Eye (tissue), 1 donor: ENCODE data around the gene KRT25.

Experiments used
- DNase-seq: peaks from one replicate; pipeline ENCODE4 v3.0.0-alpha.2; 2015

Gene KRT25, protein sequence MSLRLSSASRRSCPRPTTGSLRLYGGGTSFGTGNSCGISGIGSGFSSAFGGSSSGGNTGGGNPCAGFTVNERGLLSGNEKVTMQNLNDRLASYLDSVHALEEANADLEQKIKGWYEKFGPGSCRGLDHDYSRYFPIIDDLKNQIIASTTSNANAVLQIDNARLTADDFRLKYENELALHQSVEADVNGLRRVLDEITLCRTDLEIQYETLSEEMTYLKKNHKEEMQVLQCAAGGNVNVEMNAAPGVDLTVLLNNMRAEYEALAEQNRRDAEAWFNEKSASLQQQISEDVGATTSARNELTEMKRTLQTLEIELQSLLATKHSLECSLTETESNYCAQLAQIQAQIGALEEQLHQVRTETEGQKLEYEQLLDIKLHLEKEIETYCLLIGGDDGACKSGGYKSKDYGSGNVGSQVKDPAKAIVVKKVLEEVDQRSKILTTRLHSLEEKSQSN

DNA sequence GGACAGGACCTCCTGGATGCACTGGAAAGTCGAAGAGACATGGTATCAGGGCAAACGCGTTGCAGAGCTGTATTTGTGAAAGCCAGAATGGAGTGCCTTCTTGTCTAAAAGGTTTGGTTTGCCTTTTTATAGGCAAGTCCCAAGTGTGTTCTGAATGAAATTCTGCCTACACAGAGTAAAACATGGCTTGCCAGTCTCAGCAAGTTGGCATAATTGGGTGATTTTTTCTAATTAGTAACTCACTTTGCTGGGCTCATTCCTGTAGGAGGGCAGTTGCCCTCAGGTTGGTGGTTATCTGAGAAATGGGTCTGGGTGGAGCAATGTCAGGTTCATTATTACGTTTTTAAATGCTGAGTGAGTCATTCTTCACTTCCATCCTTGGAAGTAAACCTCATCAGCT, at the start of gene KRT25:
KRT25 (minus strand) TSS at position 101 of the 400 bp plus-strand sequence; CDS start at position 41, 60 bp downstream.
- DNase-seq, result no peak

DNA sequence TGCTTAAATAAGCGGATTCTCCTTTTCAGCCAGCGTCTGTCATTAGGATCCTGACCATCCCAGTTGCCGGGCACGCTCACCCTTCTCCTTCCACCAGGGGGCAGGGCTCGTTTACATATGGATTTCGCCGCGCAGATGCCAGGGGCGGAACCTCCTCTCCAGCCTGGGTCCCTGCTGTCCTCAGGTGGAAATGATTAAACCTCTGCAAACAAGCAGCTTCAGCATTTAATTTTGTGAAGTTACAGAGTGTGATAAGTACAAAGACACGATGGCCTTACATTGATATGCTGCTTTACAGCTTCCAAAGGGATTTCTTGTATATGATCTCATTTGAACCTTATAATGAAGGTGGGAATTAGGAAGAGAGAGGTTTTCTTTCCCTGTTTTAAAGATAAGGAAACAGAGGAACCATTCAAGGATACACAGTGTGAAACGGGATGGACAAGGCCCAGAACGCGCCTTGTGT, 48.5 kb upstream of the KRT25 start:
- DNase-seq, result peak; percentile 93

DNA sequence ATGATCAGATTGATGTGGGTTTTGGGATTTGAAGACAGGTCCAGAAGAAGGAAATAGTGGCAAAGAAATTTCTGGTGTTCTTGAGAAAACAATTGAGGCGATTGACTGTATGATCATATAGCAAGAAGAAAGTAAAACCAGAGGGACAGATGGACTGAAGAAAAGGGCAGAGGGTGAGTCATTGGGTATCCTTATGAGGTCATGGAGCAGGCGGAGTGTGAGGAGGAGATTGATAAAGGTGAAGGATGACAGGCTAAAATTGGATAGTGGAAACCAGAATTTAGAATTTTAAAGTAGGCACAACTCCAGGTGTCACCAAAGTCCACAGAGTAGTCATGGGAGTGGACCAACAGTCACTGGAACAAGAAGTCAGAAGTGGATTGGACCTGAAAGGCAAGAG, 46.0 kb upstream of the KRT25 start:
- no peak for DNase-seq

DNA sequence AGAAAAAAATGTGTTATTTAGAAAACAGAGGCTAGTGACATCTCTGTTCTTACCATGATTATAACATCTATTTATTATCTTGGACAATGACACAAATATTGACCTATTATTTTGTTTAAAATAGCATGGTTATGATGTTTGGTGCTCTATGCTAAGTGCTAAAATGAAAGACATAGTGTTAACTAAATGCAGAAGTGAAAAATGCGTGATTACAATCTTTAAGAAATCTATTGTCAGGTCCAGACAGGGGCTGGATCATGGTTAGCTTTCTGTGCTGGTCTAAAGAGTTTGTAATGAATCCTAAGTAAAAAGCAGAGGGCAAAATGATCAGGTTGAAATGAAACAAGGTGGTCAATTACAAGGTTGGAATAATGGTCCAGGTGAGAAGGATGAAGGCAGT, 45.2 kb upstream of the KRT25 start:
- no peak for DNase-seq

DNA sequence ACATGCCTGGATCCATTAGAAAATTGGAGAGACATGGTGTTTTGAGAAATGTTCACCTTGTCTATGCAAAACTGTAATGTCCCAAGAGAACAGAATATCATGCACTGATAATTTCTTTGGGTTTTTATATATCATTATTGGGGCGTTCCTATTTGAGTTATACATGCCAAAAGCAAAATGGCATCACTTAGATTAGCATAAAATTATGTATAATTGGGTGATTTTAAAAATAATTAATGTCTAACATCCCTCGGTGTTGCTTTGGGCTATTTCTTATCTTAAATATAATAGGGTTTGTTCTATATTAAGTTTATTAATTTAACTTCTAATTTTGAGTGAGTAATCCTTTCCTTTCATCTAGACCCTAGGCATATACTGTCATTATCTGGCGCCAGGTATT, 44.7 kb upstream of the KRT25 start, which contains the start of gene KRT28:
KRT28 (minus strand) TSS at position 101 of the 400 bp plus-strand sequence; CDS start at position 35, 66 bp downstream.
- DNase-seq, result no peak

DNA sequence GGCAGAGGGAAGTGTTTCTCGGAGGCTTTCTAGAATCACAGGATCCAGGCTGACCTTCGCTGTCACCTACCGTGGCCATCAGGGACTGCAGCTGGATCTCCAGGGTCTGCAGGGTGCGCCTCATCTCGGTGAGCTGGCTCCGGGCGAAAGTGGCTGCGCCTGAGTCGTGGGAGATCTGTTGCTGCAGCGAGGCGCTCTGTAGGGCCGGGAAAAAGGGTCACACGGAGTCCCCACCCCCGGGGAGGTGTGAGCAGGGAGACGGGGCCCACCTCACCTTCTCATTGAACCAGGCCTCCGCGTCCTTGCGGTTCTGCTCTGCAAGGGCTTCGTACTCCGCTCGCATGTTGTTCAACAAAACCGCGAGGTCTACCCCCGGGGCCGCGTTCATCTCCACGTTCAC, 41.7 kb upstream of the KRT25 start:
- DNase-seq, result no peak

DNA sequence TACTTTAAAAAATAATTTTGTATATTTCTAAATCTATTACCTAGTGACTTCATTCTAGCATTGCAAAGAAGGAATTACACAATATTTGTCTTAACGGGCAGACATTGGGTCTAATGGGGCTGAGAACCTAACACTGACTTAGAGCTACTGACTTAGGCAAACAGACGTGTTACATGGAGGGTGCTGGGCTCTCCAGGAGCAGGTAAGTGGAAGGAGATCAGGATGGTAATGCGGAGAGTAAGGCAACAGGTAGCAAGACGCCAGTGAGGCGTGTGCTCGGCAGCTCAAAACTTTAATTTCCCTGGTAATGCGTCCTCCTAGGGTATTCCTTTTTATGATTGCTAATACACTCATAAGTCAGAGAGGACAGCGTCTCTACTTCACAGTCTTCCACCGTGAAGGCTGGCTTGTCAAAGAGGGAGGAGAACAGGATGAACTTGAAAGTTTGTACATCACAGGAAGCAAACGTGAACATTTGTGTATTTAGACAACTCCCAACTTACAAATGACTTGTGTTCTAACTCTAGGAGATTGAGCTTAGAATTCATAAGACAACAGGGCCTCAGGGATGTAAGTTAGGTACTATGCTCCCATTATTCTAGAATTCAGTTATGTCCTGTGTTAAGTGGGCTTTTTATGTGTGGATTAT, 40.0 kb upstream of the KRT25 start:
- DNase-seq, result no peak

DNA sequence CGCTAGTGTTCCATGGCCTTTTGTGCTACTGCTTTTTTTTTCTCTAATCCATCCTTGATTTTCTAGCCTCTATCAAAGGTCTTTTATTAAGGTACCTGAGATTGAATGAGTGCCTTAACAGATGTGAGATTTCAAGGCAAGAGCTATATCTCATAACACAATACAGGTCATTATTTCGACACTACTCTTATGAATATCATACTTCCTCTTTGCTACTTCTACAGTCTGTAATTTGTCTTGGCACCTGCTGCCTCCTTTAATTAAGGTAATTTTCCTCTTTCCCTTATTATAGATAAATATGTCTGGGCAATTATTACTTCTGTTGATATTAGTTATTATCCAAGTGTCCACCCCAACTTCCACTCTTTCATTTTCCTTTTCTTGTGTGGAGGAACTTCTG, 39.3 kb upstream of the KRT25 start:
- no peak for DNase-seq

DNA sequence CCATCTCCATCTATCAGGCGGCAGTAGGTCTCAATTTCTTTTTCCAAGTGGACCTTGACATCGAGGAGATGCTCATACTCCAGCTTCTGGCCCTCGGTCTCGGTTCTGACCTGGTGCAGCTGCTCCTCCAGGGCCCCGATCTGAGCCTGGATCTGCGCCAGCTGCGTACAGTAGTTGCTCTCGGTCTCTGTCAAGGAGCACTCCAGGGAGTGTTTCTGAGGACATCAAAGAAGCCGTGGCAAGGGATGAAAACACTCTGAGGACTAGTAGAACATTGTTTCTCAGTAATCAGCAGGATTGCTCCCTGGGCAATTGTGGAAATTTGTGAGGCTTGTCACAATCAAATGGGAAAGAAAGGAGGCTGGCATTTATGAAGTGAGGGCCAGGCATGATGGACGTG, 38.7 kb upstream of the KRT25 start:
- DNase-seq, result no peak

DNA sequence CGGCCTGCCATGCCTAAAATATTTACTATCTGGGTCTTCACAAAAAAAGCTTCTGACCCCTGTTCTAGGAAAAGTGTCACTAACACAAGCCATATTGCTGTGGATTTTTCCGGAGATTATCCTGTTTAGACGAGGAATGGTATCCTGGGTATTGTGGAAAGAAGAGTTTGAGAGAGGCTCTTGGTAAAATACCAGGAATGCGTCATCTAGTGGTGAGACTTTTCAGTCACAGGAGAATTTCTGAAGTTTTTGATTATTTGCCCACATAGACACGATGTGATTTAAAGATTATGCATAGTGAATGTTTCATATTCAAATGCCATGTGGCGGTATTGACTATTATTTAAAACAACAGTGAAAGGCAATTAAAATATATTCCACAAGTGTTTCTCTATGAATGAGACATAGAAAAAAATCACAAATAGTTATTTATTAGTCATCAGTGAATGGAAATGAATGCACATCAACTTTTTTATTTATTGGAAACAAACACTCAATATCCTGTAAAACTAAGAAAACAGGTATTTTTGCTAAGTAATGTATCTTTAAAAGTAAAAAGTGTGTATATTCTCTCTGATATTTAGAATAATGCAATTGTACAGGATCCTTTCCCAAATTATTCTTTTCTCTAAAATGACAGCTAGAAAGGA, 36.8 kb upstream of the KRT25 start:
- peak; percentile 76 for DNase-seq

DNA sequence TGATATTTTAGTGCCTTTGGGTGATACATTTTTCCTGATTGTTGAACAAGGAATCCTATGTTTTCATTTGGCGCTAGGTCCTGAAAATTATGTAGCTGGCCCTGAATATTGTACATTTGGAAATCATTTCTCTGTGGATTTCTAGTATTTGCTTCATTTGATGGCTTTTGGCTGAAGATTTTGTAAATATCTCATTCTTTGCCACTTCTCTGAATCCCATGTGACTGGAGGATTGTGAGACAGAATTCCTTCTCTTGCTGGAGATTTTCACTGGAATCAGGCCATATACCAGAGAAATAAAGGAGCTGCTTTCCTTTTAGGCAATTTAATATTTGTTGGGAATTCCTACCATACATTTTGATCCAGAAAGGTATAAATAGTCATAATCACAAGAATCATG, 36.0 kb upstream of the KRT25 start:
- peak; percentile 63 for DNase-seq

DNA sequence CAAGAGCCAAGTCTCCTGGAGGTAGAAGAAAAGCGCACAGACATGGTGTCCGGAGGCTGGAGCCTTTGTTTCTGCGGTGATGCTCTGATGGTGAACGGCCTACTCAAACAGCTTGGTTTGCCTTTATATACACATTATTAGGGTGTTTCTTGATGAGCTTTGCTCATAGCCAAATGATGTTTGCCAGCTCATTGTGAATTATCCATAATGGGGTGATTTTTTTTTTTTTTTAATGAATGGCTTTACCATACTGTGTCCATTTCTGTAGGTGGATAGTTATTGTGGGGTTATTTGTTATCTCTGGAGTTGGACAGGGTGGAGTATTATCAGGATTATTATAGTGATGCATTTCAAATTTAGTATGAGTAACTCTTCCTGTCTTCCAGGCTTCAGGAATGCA, 27.3 kb upstream of the KRT25 start, which contains the start of gene KRT27:
KRT27 (minus strand) TSS at position 101 of the 400 bp plus-strand sequence; CDS start at position 44, 57 bp downstream.
- DNase-seq, result no peak

DNA sequence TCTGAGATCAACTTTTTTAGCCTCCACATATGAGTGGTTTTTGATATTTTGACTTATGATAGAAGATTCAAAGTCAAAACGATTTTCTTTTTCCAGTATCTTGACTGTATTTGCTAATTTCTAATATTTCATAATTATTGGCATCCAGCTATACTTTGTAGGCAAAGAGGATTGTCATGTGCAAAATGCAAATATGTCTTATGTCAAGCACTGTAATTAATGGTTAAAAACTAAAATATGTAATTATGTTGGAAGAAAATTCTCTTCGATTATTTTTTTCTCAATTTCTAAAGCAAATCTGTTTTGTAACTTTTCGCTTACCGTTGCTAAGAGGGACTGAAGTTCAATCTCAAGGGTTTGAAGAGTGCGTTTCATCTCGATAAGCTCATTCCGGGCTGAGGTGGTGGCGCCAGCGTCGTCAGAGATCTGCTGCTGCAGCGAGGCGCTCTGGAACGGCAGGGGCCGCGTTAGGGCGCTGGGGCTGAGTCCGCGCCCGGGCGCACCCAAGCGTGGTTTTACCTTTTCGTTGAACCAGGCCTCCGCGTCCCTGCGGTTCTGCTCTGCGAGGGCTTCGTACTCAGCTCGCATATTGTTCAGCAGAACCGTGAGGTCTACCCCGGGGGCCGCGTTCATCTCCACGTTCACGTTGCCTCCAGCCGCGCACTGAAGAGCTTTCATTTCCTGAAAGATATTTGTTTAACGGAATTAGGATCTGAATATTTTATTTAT, 24.2 kb upstream of the KRT25 start:
- peak; percentile 43 for DNase-seq

DNA sequence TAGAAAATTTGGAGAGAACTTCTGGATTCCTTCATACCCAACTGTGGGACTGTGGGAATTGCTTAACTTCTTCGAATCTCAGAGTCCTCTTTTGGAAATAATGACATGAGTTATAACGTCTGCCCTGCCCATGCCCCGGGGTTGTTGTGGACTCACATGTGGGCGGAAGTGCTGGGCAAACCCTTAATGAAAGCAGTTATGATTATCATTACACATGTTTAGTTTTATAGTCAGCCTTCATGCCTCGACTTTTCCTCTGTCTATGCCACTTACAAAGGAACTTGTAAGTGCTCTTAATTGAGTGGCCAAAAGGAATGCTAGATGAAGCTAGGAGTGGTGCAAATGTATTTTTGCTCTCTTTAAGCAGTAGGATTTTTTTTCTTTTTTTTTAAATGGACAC, 23.3 kb upstream of the KRT25 start:
- DNase-seq, result no peak

DNA sequence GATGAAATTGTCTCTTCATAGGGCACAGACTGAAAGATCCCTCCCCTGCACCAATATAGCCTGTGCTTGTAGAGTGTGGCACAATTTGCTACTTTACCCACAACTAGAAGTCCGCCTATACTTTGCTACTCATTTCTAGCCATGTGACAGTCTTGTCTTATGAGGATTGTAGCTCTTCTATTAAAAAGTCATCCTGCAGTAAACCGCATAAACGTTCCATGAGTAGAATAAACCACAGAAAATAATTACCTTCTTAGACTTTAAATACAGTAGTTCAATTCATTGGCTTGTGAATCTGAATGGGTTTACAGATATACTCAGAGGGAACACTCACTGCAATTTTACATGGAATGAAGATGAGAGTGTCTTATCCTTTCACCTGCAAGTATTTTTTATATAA, 22.8 kb upstream of the KRT25 start:
- DNase-seq, result no peak

DNA sequence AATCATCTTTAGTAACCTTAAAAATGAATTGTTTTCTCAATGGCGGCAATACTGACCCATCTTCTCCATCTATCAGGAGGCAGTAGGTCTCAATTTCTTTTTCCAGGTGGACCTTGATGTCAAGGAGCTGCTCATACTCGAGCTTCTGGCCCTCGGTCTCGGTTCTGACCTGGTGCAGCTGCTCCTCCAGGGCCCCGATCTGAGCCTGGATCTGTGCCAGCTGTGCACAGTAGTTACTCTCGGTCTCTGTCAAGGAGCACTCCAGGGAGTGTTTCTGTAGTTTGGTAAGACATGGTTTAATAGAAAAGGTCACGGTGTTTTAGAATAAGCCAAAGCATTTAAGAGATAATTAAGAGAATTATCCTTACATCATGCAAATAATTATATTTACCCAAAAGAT, 22.3 kb upstream of the KRT25 start:
- DNase-seq, result no peak

DNA sequence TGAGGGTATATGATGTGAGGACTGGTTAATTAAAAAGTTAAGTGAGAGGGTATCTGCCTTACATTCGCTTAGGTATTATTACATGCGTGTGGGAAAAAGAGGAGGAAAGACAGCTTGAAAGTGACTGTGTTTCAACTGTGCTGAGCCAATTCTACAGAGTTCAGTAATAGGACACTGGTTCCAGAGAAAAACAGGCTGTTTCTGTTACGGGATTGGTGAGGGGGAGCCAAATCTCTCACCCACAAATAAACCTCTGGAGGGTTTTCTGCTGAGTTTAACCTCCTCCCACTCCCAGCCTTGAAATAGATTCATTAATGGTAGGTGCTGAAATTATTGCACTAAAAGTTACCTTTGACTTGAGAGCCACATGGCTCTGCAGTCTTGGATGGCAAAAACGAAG, 20.8 kb upstream of the KRT25 start:
- no peak for DNase-seq

DNA sequence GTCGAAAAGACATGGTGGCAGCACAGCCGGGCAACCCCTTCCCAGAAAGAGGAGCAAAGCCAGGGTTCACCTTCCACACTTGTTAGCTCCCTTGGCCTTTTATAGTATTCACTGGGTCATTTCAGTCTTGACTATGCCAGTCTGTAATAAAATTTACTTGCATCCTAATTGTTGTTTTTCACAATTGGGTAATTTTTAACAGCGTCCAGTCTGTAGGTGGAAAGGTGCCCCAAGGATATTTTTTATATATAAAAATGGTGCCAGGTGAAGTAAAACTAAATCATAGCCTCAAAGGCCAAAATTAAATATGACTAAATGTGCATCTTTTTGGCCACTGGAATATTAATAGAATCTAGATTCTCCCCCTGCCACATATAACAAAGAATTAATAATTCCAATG, 17.0 kb upstream of the KRT25 start, which contains the start of gene KRT26:
KRT26 (minus strand) TSS at position 101 of the 400 bp plus-strand sequence; CDS start at position 13, 88 bp downstream.
- DNase-seq, result no peak

DNA sequence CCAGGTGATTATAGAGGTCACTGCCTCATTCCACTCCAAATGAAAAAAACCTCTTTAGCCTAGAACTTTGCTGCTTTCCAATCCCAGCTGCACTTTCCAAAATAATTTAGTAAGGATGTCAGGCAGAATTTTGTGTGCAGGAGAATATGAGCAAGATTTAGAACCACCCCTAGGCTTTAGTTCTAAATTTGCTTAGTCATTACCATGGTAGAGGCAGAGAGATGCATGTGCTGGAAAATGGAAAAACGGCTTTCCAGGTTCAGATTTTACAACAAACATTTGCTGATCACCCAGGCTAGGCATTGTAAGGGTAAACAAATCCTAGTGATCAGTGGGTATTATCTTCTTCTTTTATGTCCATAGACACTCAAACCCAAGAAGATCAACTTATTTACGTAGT, 10.5 kb upstream of the KRT25 start:
- DNase-seq, result no peak

DNA sequence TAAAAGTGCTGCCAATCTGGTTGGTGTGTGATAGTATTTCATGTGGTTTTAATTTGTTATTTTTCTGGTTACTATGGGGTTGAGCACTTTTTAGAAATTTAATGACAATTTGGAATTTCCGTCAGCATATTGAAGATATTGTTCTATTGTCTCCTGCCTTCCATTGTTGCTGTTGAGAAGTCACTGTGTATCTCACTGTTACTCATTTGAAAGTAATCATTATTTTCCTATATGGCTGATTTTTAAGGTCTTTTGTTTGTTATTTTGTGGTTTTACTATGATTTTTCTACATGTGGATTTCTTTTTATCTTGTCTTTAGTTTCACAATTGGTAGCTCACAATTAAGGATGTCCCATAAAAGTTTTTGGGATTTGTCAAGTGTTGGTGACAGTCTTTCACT, 8.6 kb upstream of the KRT25 start:
- DNase-seq, result no peak

DNA sequence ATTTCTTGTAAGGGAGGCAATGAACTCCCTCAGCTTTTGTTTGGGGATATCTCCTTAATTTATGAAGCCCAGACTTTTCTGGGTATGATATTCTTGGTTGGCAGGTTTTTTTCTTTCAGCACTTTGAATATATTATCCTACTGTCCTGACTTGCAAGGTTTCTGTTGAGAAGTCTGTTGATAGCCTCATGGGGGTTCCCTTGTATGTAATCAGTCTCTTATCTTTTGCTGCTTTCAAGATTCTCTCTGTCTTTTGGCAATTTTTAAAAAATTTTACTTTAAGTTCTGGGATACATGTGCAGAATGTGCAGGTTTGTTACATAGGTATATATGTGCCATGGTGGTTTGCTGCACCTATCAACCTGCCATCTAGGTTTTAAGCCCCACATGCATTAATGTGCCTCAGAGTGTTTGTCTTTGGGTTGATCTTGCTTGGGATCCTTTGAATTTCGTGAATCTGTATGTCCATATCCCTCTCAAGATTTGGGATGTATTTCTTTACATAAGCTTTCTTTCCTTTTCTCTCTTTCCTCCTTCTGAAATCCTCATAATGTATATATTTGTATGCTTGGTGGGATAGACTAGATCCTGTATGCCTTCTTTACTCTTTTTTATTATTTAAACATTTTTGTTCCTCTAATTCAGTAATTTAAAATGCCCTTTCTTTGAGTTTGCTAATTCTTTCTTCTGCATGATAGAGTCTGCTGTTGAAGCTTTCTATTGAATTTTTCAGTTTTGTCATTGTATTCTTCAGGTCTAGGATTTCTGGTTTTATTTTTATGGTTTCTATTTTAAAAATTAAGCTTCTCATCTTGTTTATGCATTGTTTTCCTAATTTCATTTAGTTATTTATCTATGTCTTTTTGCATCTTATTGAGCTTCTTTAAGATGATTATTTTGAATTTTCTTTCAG, 5.2 kb upstream of the KRT25 start:
- no peak for DNase-seq

DNA sequence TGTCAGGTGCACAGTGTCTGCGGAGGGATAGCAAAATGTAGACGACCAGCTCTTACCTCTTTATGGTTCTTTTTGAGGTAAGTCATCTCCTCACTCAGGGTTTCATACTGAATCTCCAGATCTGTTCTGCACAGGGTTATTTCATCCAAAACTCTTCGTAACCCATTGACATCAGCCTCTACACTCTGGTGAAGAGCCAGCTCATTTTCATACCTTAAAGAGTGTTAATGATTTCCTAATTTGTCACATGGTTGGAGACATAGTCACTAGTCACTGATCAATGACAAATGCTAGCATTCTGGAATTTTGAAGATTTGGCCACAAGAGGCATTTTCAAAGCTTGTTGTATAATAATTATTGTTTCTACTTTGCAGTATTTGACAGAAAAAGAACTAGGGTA, 1.3 kb downstream of the KRT25 start:
- no peak for DNase-seq
